AG09309 (cell line): ENCODE data around the gene ISM1.

Source experiments
- DNase-seq: peaks from one replicate; pipeline ENCODE4 v3.0.0-alpha.2; 2010; ENCODE audit warnings: low read depth
- H3K4me3 ChIP-seq: 2 replicates; pipeline ENCODE4 v1.5.1; 2011; ENCODE audit warnings: mild to moderate bottlenecking, low read depth, low read length, moderate library complexity; ENCODE audit not compliant: control insufficient read depth
- CTCF ChIP-seq: IDR thresholded peaks from 2 replicates; pipeline ENCODE4 v1.5.1; 2011; ENCODE audit warnings: mild to moderate bottlenecking, low read depth, low read length, inconsistent platforms; ENCODE audit not compliant: insufficient read depth, control insufficient read depth; ENCODE audit errors: missing control alignments

ISM1 gene

GRCh38 chr20:13336308-13337089, 115.4 kb downstream of the ISM1 start:
- no peak overlapping the region for H3K4me3 ChIP-seq

GRCh38 chr20:13337090-13337784, 116.2 kb downstream of the ISM1 start:
- TF ChIP-seq CTCF = no peak
- H3K4me3 ChIP-seq = no peak overlapping the region
- DNase-seq = no peak

More at GRCh38 chr20:13336308-13337089, 115.4 kb downstream of the ISM1 start:
- no peak for TF ChIP-seq CTCF
- peak; percentile 55 for DNase-seq

GRCh38 chr20:13338097-13338661, 117.1 kb downstream of the ISM1 start:
- DNase-seq = no peak
- no peak for TF ChIP-seq CTCF
- H3K4me3 ChIP-seq = no peak overlapping the region

- H3K4me3 ChIP-seq = no peak overlapping the region
- TF ChIP-seq CTCF = no peak
- DNase-seq = no peak
Observed at GRCh38 chr20:13338999-13339411, 117.9 kb downstream of the ISM1 start.

GRCh38 chr20:13340088-13340487, 119.0 kb downstream of the ISM1 start:
- no peak for TF ChIP-seq CTCF
- no peak overlapping the region for H3K4me3 ChIP-seq
- DNase-seq = no peak

- H3K4me3 ChIP-seq = no peak overlapping the region
- TF ChIP-seq CTCF = no peak
- DNase-seq = no peak
Observed at GRCh38 chr20:13341737-13342393, 120.8 kb downstream of the ISM1 start.
